ENCODE results near the gene SAYSD1.

SAYSD1 gene

GRCh38 chr6:39130691-39131090, 15.7 kb upstream of the SAYSD1 start:
- no peaks in the 10 kb centered on the region for H4K20me1 ChIP-seq (ENCODE audit: insufficient read depth)
- no peak overlapping the region for H3K4me3 ChIP-seq (IDR thresholded peaks at IDR 0.05; ENCODE audit: insufficient read depth, low read depth, low read length)
- H3K4me1 ChIP-seq (ENCODE audit: low read depth, poor library complexity, severe bottlenecking) = no peaks in the 10 kb centered on the region
- no peaks in the 10 kb centered on the region for H3K79me2 ChIP-seq (ENCODE audit: insufficient read depth, low read depth)
- no peak overlapping the region for H2AFZ ChIP-seq (ENCODE audit: low read depth)
- no peak overlapping the region for H3K27ac ChIP-seq
- no peak overlapping the region for H3K9ac ChIP-seq
- H3K4me2 ChIP-seq = no peak overlapping the region
- no peaks in the 10 kb centered on the region for H3K27me3 ChIP-seq (ENCODE audit: insufficient read depth, low read depth)
- H3K36me3 ChIP-seq (ENCODE audit: insufficient read depth) = no peaks in the 10 kb centered on the region
- TF ChIP-seq CTCF (conservative IDR thresholded peaks at IDR 0.05; ENCODE audit: low read depth, low read length) = no peak

- TF ChIP-seq CTCF (conservative IDR thresholded peaks at IDR 0.05; ENCODE audit: low read depth, low read length) = no peak
- H3K4me1 ChIP-seq (ENCODE audit: low read depth, poor library complexity, severe bottlenecking) = no peaks in the 10 kb centered on the region
Measured at GRCh38 chr6:39128832-39129231, 13.8 kb upstream of the SAYSD1 start.

GRCh38 chr6:39128106-39128505, 13.1 kb upstream of the SAYSD1 start:
- no peak overlapping the region for H2AFZ ChIP-seq (ENCODE audit: low read depth)
- no peak overlapping the region for H3K27ac ChIP-seq
- H3K4me1 ChIP-seq (ENCODE audit: low read depth, poor library complexity, severe bottlenecking) = no peaks in the 10 kb centered on the region
- H3K79me2 ChIP-seq (ENCODE audit: insufficient read depth, low read depth) = no peaks in the 10 kb centered on the region
- H3K4me2 ChIP-seq = no peak overlapping the region
- no peaks in the 10 kb centered on the region for H4K20me1 ChIP-seq (ENCODE audit: insufficient read depth)
- no peaks in the 10 kb centered on the region for H3K36me3 ChIP-seq (ENCODE audit: insufficient read depth)
- H3K4me3 ChIP-seq (IDR thresholded peaks at IDR 0.05; ENCODE audit: insufficient read depth, low read depth, low read length) = no peak overlapping the region
- no peak for TF ChIP-seq CTCF (conservative IDR thresholded peaks at IDR 0.05; ENCODE audit: low read depth, low read length)
- H3K27me3 ChIP-seq (ENCODE audit: insufficient read depth, low read depth) = no peaks in the 10 kb centered on the region
- H3K9ac ChIP-seq = no peak overlapping the region

More at GRCh38 chr6:39128832-39129231, 13.8 kb upstream of the SAYSD1 start:
- Histone ChIP-seq H3K27me3 (ENCODE audit: insufficient read depth, low read depth) (no peaks in the 10 kb centered on the region), H3K9ac (no peak overlapping the region), H2AFZ (ENCODE audit: low read depth) (no peak overlapping the region), H3K36me3 (ENCODE audit: insufficient read depth) (no peaks in the 10 kb centered on the region), H3K4me3 (IDR thresholded peaks at IDR 0.05; ENCODE audit: insufficient read depth, low read depth, low read length) (no peak overlapping the region), H3K79me2 (ENCODE audit: insufficient read depth, low read depth) (no peaks in the 10 kb centered on the region), H3K4me2 (no peak overlapping the region), H4K20me1 (ENCODE audit: insufficient read depth) (no peaks in the 10 kb centered on the region), H3K27ac (no peak overlapping the region)

- TF ChIP-seq CTCF (conservative IDR thresholded peaks at IDR 0.05; ENCODE audit: low read depth, low read length) = no peak
- H3K27me3 ChIP-seq (ENCODE audit: insufficient read depth, low read depth) = no peaks in the 10 kb centered on the region
- H3K79me2 ChIP-seq (ENCODE audit: insufficient read depth, low read depth) = no peaks in the 10 kb centered on the region
- H3K4me1 ChIP-seq (ENCODE audit: low read depth, poor library complexity, severe bottlenecking) = no peaks in the 10 kb centered on the region
- no peak overlapping the region for H3K4me3 ChIP-seq (IDR thresholded peaks at IDR 0.05; ENCODE audit: insufficient read depth, low read depth, low read length)
- H3K9ac ChIP-seq = no peak overlapping the region
- H4K20me1 ChIP-seq (ENCODE audit: insufficient read depth) = no peaks in the 10 kb centered on the region
- no peak overlapping the region for H2AFZ ChIP-seq (ENCODE audit: low read depth)
- no peaks in the 10 kb centered on the region for H3K36me3 ChIP-seq (ENCODE audit: insufficient read depth)
- no peak overlapping the region for H3K4me2 ChIP-seq
- H3K27ac ChIP-seq = no peak overlapping the region
Measured at GRCh38 chr6:39124114-39124513, 9.1 kb upstream of the SAYSD1 start.
